Endodermal cell (in vitro differentiated cells): Measurements from ENCODE around the gene MANBA. TPM values are rescaled to one million over a fixed set of nuclear protein-coding genes. Genes with fewer than 3 reads are reported as not detected.
"Not testable (repeated sequence)": the region's sequence is repeated elsewhere in the genome, so short reads cannot be mapped to it uniquely, and the experiment has no call there.

Experiments used
- DNase-seq: peaks from one replicate; pipeline ENCODE4 v3.0.0-alpha.2; 2017
- H3K27ac ChIP-seq: 2 replicates; pipeline ENCODE4 v1.5.1; 2013; ENCODE audit warnings: mild to moderate bottlenecking, low read depth, low read length, moderate library complexity
- H3K27me3 ChIP-seq: 2 replicates; pipeline ENCODE4 v1.6.1; 2013; ENCODE audit warnings: mild to moderate bottlenecking, low read length, moderate library complexity; ENCODE audit not compliant: insufficient read depth, control insufficient read depth, poor library complexity, severe bottlenecking
- H3K36me3 ChIP-seq: 2 replicates; pipeline ENCODE4 v1.7.0; 2013; ENCODE audit warnings: mild to moderate bottlenecking, low read length, moderate library complexity; ENCODE audit not compliant: control insufficient read depth, insufficient read depth
- H3K4me1 ChIP-seq: one replicate; pipeline ENCODE4 v1.7.0; 2013; ENCODE audit warnings: low read length; ENCODE audit not compliant: control insufficient read depth, insufficient read depth
- H3K4me3 ChIP-seq: 2 replicates; pipeline ENCODE4 v1.5.1; 2013; ENCODE audit warnings: mild to moderate bottlenecking, low read length, moderate library complexity
- H3K9ac ChIP-seq: 2 replicates; pipeline ENCODE4 v1.6.1; 2013; ENCODE audit warnings: mild to moderate bottlenecking, low read length, moderate library complexity; ENCODE audit not compliant: poor library complexity, severe bottlenecking; ENCODE audit errors: extremely low read depth
- H3K9me3 ChIP-seq: 2 replicates; pipeline ENCODE4 v1.6.1; 2013; ENCODE audit warnings: mild to moderate bottlenecking, low read length, moderate library complexity; ENCODE audit not compliant: control insufficient read depth
- H3K27ac Mint-ChIP-seq: 2 replicates; pipeline ENCODE4 v1.8.0; 2020; ENCODE audit warnings: mixed read lengths
- H3K27me3 Mint-ChIP-seq: 2 replicates; pipeline ENCODE4 v1.8.0; 2021; ENCODE audit warnings: mild to moderate bottlenecking, mixed read lengths; ENCODE audit not compliant: insufficient read depth
- H3K36me3 Mint-ChIP-seq: 2 replicates; pipeline ENCODE4 v1.8.0; 2020; ENCODE audit warnings: low read depth, mixed read lengths
- H3K4me1 Mint-ChIP-seq: 2 replicates; pipeline ENCODE4 v1.8.0; 2020; ENCODE audit warnings: mixed read lengths
- H3K4me3 Mint-ChIP-seq: 2 replicates; pipeline ENCODE4 v1.8.0; 2020; ENCODE audit warnings: mild to moderate bottlenecking, moderate library complexity, mixed read lengths
- H3K9me3 Mint-ChIP-seq: 2 replicates; pipeline ENCODE4 v1.8.0; 2020; ENCODE audit warnings: mild to moderate bottlenecking, mixed read lengths
- CTCF ChIP-seq: fragments of 200-600 bp; sonication (generic); conservative IDR thresholded peaks from 2 replicates; pipeline ENCODE4 v1.5.0; 2021; ENCODE audit warnings: antibody characterized with exemption, mild to moderate bottlenecking
- WGBS, 2 experiments: methylation state at CpG; one replicate each; pipeline versions ENCODE4 v1.1.5 to v1.1.7; 2013; ENCODE audit warnings: missing lambda C conversion rate in 2 of 2, mixed read lengths in 1 of 2; ENCODE audit not compliant: insufficient coverage in 1 of 2, insufficient read length in 1 of 2; 5-methylcytosine and 5-hydroxymethylcytosine counted together
- total RNA-seq, 2 donors: library from RNA; stranded (reverse); fragmentation: NEBNext Ultra II Directional in 1 of 2; extraction: Animal tissue kit (Norgen Biotek cat#: 25700) in 1 of 2; gene quantifications; 2 replicates in 1 of 2; 3 replicates in 1 of 2; pipeline ENCODE4 v1.2.1, GENCODE V29; 2021

Gene MANBA
- total RNA-seq, 2 donors from 2014 or later, result 30.4 to 32.0 TPM

GRCh38 chr4:102754044-102754443 lies 6.7 kb downstream of the MANBA start:
- Mint-ChIP-seq H3K4me3 (no peak overlapping the region), H3K27me3 (no peaks in the 10 kb centered on the region), H3K9me3 (peaks cover 3% of the 10 kb centered on the region), H3K36me3 (peaks cover 3% of the 10 kb centered on the region), H3K4me1 (peaks cover 7% of the 10 kb centered on the region), H3K27ac (no peak overlapping the region)
- H3K4me3 ChIP-seq, result no peak overlapping the region
- no peak overlapping the region for H3K9ac ChIP-seq
- TF ChIP-seq CTCF, result no peak
- DNase-seq, result no peak
- no peaks in the 10 kb centered on the region for H3K36me3 ChIP-seq
- H3K27me3 ChIP-seq, result no peaks in the 10 kb centered on the region
- no peaks in the 10 kb centered on the region for H3K9me3 ChIP-seq
- WGBS, 2 experiments, result 100% methylated on average over 1 of the region's 2 CpGs; no CpG with 5 or more reads in 1 of the 2 experiments
- no peak overlapping the region for H3K27ac ChIP-seq
- H3K4me1 ChIP-seq, result no peaks in the 10 kb centered on the region

- Histone ChIP-seq H3K4me3 (no peak overlapping the region), H3K9me3 (no peaks in the 10 kb centered on the region), H3K4me1 (no peaks in the 10 kb centered on the region), H3K27me3 (no peaks in the 10 kb centered on the region), H3K36me3 (no peaks in the 10 kb centered on the region), H3K27ac (no peak overlapping the region), H3K9ac (no peak overlapping the region)
- Mint-ChIP-seq H3K36me3 (peaks cover 3% of the 10 kb centered on the region), H3K9me3 (peaks cover 3% of the 10 kb centered on the region), H3K4me3 (no peak overlapping the region), H3K4me1 (peaks cover 9% of the 10 kb centered on the region), H3K27ac (no peak overlapping the region), H3K27me3 (no peaks in the 10 kb centered on the region)
- DNase-seq, result no peak
- 91 to 94% methylated on average over 3 to 4 of the region's 4 CpGs for WGBS, 2 experiments
- TF ChIP-seq CTCF, result no peak
Observed at GRCh38 chr4:102751941-102752340, 8.8 kb downstream of the MANBA start.

- H3K4me3 ChIP-seq, H3K9ac ChIP-seq, H3K27ac Mint-ChIP-seq, H3K27ac ChIP-seq, H3K4me1 ChIP-seq, H3K9me3 Mint-ChIP-seq, H3K4me3 Mint-ChIP-seq, H3K36me3 ChIP-seq, H3K4me1 Mint-ChIP-seq, H3K27me3 ChIP-seq, H3K27me3 Mint-ChIP-seq, DNase-seq: not testable (repeated sequence)
- WGBS, 2 experiments, result 89 to 100% methylated on average over 2 to 4 of the region's 4 CpGs
- peaks cover 18% of the 10 kb centered on the region for H3K9me3 ChIP-seq
- peaks cover 16% of the 10 kb centered on the region for H3K36me3 Mint-ChIP-seq
Observed at GRCh38 chr4:102743352-102743751, 17.4 kb downstream of the MANBA start.

DNA sequence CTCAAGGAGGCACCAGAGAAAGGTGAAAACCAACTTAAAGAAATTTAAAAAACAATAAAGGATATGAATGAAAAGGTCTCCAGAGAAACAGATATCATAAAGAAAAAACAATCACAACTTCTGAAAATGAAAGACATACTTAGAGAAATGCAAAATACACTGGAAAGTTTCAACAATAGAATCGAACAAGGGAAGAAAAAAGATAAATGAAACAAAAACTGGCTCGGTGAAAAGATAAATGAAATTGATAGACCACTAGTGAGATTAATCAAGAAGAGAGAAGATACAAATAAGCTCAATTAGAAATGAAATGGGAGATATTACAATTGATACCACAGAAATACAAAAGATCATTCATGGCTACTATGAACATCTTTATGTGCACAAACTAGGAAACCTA lies 22.0 kb downstream of the MANBA start:
- not testable (repeated sequence) for DNase-seq, H3K4me3 ChIP-seq, H3K4me1 ChIP-seq, H3K4me3 Mint-ChIP-seq, H3K36me3 ChIP-seq, H3K9ac ChIP-seq, H3K27me3 ChIP-seq, H3K27ac Mint-ChIP-seq, H3K27me3 Mint-ChIP-seq, H3K27ac ChIP-seq
- Mint-ChIP-seq H3K4me1 (peaks cover 16% of the 10 kb centered on the region), H3K36me3 (peaks cover 17% of the 10 kb centered on the region), H3K9me3 (peaks cover 21% of the 10 kb centered on the region)
- WGBS, 2 experiments, result 98 to 100% methylated on average over 1 to 2 of the region's 2 CpGs
- peaks cover 25% of the 10 kb centered on the region for H3K9me3 ChIP-seq
